Measurements from ENCODE around the gene PNPLA2.

PNPLA2 gene

DNA sequence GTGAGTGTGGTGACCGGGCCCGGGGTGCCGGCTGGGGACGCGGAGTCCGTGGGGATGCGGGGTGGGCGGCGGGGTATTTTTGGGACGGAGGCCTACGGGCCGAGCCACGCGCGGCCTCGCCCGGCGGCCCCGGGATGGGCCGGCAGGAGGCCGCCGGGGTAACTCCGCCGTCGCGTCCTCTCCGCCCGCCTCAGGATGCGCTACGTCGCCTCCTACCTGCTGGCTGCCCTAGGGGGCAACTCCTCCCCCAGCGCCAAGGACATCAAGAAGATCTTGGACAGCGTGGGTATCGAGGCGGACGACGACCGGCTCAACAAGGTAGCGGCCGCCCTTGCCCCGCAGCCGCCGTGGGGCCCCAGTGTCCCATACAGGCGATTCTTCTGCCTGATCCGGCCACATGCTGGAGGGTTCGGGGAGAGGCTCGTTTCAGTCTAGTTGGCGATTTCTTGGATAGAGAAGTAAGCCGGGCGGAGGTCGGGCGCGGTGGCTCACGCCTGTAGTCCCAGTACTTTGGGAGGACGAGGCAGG lies 8.6 kb upstream of the PNPLA2 start:
- DNase-seq (ENCODE audit: extremely low read depth, low read depth), result no peak
- TF ChIP-seq, protein P1, sequence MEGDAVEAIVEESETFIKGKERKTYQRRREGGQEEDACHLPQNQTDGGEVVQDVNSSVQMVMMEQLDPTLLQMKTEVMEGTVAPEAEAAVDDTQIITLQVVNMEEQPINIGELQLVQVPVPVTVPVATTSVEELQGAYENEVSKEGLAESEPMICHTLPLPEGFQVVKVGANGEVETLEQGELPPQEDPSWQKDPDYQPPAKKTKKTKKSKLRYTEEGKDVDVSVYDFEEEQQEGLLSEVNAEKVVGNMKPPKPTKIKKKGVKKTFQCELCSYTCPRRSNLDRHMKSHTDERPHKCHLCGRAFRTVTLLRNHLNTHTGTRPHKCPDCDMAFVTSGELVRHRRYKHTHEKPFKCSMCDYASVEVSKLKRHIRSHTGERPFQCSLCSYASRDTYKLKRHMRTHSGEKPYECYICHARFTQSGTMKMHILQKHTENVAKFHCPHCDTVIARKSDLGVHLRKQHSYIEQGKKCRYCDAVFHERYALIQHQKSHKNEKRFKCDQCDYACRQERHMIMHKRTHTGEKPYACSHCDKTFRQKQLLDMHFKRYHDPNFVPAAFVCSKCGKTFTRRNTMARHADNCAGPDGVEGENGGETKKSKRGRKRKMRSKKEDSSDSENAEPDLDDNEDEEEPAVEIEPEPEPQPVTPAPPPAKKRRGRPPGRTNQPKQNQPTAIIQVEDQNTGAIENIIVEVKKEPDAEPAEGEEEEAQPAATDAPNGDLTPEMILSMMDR (IDR thresholded peaks at IDR 0.05; ENCODE audit: low read depth, low read length), result no peak

DNA sequence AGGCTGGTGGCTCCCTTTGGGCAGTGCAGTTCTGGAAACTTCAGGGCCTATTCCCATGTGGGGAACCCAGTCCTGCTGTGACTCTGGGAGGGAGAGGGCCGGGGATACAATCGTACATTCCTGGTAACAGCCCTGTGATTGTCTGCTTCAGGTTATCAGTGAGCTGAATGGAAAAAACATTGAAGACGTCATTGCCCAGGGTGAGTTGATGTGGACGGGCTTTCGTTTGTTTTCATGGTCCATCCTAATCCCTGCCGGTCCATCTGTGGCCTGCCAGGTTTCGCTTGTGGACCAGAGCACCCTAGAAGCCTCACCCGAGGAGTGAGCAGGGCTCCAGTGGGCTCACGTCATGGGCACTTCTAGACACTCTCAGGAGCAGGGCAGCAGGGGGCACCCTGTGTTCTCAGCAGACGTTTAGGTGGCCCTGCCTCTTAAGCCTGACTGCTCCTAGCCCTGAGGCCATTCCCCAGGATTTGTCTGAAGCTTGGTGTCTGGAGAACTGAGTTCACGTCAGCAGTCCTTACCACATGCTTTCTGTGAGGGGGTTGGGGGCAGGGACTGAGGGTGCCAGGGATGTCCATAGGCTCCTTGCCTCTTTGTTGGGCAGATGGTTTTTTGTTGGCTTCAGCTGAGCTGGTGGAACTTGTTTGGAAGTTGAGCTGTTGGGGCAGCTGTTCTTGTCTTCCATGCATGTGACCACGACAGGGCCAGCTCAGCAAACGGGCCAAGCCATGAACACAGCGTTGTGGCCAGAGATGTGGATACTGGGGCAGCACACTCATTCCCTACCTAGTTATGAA lies 7.1 kb upstream of the PNPLA2 start:
- TF ChIP-seq, protein P1 (IDR thresholded peaks at IDR 0.05; ENCODE audit: low read depth, low read length), result peak; percentile 4
- no peak for DNase-seq (ENCODE audit: extremely low read depth, low read depth)

DNA sequence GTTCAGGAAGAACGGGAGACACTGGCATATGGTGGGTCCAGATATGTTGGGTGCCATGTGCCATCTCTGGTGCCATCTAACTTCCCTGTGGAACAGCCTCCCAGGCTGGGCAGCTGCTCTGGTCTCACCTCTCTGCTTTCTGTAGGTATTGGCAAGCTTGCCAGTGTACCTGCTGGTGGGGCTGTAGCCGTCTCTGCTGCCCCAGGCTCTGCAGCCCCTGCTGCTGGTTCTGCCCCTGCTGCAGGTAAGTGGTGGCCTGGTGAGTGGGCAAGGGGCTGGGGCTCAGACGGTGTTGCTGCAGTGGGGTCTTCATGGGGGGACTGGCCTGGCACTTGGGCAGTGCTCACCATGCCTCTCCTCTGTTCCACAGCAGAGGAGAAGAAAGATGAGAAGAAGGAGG lies 6.3 kb upstream of the PNPLA2 start:
- no peak for DNase-seq (ENCODE audit: extremely low read depth, low read depth)
- TF ChIP-seq, protein P1 (IDR thresholded peaks at IDR 0.05; ENCODE audit: low read depth, low read length), result no peak

DNA sequence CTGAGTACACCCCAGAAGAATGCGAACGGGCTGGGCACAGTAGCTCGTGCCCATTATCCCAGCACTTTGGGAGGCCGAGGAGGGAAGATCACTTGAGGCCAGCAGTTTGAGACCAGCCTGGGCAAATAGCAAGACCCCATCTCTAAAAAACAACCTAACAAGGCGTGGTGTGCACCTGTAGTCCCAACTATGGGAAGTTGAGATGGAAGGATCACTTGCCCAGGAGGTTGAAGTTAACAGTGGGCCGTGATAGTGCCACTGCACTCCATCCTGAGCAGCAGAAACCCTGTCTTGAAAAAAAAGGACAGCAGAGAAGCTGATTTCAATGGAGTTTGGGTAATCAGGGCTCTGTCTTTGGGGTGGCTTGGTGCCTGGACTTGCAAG lies 5.7 kb upstream of the PNPLA2 start:
- TF ChIP-seq, protein P1 (IDR thresholded peaks at IDR 0.05; ENCODE audit: low read depth, low read length), result no peak
- no peak for DNase-seq (ENCODE audit: extremely low read depth, low read depth)

DNA sequence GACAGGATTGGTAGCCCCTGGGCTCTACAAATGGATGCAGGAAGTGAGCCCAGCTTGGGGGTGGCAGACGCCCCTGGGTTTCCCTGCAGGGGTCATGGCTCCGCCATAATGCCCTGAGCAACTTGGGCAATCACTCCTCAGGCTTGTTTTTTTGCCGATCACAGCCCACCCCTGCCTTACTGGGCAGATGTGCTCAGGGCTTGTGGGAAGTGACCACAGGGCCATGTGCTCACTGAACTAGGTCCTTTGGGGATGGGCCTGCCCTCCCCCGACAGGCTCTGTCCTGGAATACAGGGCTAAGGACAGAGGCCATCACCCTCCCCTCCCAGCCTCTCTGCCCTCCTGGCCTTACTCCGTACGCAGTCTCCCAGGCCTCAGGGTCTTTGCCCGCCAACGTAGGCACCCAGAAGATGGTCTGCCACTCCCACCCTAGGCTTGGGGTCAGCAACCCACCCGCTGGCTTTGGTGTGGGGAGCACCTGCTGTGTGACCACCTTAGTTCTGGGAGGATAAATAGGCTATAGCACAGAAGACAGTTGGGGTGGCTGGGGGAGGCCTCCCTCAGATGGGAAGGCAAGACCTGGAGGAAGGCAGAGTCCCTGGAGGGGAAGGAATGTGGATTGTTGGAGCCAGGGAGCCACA lies 5.1 kb upstream of the PNPLA2 start:
- TF ChIP-seq, protein P1 (IDR thresholded peaks at IDR 0.05; ENCODE audit: low read depth, low read length), result no peak
- DNase-seq (ENCODE audit: extremely low read depth, low read depth), result no peak

DNA sequence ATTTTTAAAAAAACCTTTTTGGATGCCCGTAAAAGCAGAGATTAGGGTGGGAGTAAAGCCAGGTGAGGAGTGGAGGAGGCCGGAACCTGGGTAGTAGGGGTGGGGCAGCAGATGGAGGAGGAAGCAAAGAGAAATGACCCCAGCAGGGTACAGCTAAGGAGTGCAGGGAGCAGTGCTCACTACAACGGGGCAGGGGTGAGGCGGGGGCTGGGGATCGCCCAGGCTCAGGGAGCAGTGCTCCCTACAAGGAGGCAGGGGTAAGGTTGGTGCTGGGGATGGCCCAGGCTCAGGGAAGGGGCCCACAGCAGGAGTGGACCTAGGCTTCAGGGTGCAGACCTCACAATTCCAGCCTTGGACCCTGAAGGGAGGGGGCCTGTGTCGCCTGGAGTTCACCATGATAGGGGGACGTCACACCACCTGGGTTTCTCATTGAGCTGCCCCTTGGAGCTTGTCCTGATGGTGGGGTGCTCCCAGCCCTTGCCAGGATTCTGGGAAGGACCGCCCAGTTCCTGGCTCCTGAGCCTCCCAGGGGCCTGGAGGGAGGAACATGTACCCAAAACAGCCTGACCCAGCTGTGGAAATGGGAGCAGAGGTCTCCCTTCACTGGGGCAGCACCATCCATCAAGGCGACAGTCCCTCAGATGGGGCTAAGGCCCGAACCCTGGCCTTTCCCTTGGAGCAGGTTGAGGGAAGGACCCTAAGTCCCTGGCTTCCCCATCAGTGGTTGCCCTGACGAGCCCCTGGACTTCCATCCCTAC lies 2.9 kb upstream of the PNPLA2 start:
- TF ChIP-seq, protein P1 (IDR thresholded peaks at IDR 0.05; ENCODE audit: low read depth, low read length), result no peak

DNA sequence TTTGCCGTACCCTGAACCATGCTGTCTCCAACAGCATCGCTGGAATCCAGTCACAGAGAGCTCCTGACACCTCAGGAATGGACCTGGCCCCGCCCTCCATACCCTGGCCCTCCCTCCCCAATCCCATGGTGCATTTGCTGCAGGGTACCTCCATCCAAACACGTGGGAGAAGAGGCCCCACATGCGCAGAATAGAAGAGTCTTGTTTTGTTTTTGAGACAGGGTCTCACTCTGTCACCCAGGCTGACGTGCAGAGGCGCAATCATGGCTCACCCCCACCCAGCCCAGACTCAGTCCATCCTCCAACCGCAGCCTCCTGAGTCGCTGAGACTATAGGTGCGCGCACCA lies 2.3 kb upstream of the PNPLA2 start:
- no peak for DNase-seq (ENCODE audit: extremely low read depth, low read depth)
- TF ChIP-seq, protein P1 (IDR thresholded peaks at IDR 0.05; ENCODE audit: low read depth, low read length), result no peak

More for the DNA sequence above, 2.9 kb upstream of the PNPLA2 start:
- DNase-seq (ENCODE audit: extremely low read depth, low read depth), result no peak
